Thyroid gland (tissue), 4 donors: ENCODE data around the gene ZNF462. TPM values are rescaled to one million over a fixed set of nuclear protein-coding genes. Genes with fewer than 3 reads are reported as not detected.

Experiments
- DNase-seq, 2 donors: peaks; one replicate each; pipeline ENCODE4 v3.0.0-alpha.2; 2019
- H3K27ac ChIP-seq, 3 donors: fragments of 200-600 bp; sonication (generic); 1 replicate in 2 of 3; 2 replicates in 1 of 3; pipeline ENCODE4 v1.5.1; 2016 to 2019; ENCODE audit warnings: mild to moderate bottlenecking in 1 of 3, moderate library complexity in 1 of 3
- H3K27me3 ChIP-seq: fragments of 200-600 bp; sonication (generic); one replicate; pipeline ENCODE4 v1.5.1; 2019
- H3K36me3 ChIP-seq, 2 donors: fragments of 200-600 bp; sonication (generic); one replicate each; pipeline ENCODE4 v1.5.1; 2016 to 2019
- H3K4me1 ChIP-seq, 2 donors: fragments of 200-600 bp; sonication (generic); one replicate each; pipeline ENCODE4 v1.5.1; 2017 to 2019
- H3K4me3 ChIP-seq, 3 donors: fragments of 200-600 bp; sonication (generic); replicated peaks in 1 of 3; 1 replicate in 2 of 3; 2 replicates in 1 of 3; pipeline ENCODE4 v1.5.1; 2016; ENCODE audit warnings: mild to moderate bottlenecking in 1 of 3
- H3K9me3 ChIP-seq: fragments of 200-600 bp; sonication (generic); one replicate; pipeline ENCODE4 v1.5.1; 2017
- POLR2A ChIP-seq, 2 donors: fragments of 450-650 bp; IDR thresholded peaks; one replicate each; pipeline ENCODE4 v1.6.1; 2017; ENCODE audit warnings: antibody characterized with exemption in 2 of 2, mild to moderate bottlenecking in 2 of 2, moderate library complexity in 1 of 2
- WGBS, 2 donors: methylation state at CpG; one replicate each; pipeline ENCODE4 v1.1.5; 2017; 5-methylcytosine and 5-hydroxymethylcytosine counted together
- intact Hi-C: fragments of 100-400 bp; cut with DNase I; formaldehyde crosslinking; loops from one replicate; pipeline ENCODE4 v1.15.1; 2023
- total RNA-seq, 4 donors: library from RNA; depleted of rRNA; stranded (reverse); fragments of >200 nt; gene quantifications; one replicate each; pipeline ENCODE4 v1.2.3, GENCODE V29; 2016
- TF ChIP-seq, protein P1 (sequence below), 6 experiments: fragments of 200-600 bp in 3 of 6; fragments of 450-650 bp in 3 of 6; sonication (generic) in 3 of 6; IDR thresholded peaks; one replicate each; pipeline ENCODE4 v1.5.1; 2016 to 2019; ENCODE audit warnings: antibody characterized with exemption in 6 of 6, mild to moderate bottlenecking in 2 of 6, inconsistent platforms in 1 of 6, moderate library complexity in 1 of 6

The ZNF462 gene
- total RNA-seq, 4 donors from 2014 or later, result 33.3 to 60.4 (median 46.3) TPM

DNA sequence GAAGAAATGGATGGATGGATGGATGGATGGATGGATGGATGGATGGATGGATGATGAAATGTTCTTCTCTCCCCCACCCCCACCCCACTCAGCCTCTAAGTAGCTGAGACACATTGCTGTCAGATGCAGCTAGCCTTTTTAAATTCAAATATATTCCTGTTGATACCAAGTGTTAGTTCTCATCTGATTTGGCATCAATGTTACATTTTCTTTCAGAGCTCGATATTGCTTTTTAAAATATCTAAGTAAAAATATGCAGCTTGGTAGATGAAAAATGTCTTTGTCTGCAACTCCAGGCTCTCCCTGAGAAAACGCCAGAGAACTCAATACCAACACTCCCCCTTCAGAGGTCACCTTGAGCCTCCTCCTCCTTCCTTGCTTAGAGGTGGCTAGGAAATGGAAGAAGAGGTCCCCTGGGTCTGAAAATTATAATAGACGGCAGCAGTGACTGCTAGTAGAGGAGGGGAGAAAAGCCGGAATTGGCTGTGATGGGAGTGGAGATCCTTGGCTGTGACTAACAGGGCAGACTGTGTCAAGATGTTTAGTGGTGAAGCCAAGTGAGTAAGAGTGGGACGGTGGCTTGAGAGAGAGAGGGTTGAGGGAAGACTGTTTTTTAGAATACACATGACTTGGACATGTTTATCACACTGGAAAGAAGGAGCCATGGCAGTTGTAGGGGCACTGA, 156.0 kb downstream of the ZNF462 start:
- Histone ChIP-seq H3K9me3 (no peaks in the 10 kb centered on the region), H3K4me1 (peaks cover 16 to 17% of the 10 kb centered on the region in 2 donors), H3K27ac (peak overlapping the region; percentile 62 to 81 (median 64)), H3K27me3 (no peaks in the 10 kb centered on the region), H3K4me3 (no peak overlapping the region), H3K36me3 (no peaks in the 10 kb centered on the region)
- 51 to 56% methylated on average over 5 of the region's 5 CpGs for WGBS, 2 donors
- intact Hi-C loops, result no loop called here
- peak in 1 of 2 donors; percentile 9 for DNase-seq
- no peak for TF ChIP-seq POLR2A (IDR thresholded peaks at IDR 0.05)
- TF ChIP-seq, protein P1, sequence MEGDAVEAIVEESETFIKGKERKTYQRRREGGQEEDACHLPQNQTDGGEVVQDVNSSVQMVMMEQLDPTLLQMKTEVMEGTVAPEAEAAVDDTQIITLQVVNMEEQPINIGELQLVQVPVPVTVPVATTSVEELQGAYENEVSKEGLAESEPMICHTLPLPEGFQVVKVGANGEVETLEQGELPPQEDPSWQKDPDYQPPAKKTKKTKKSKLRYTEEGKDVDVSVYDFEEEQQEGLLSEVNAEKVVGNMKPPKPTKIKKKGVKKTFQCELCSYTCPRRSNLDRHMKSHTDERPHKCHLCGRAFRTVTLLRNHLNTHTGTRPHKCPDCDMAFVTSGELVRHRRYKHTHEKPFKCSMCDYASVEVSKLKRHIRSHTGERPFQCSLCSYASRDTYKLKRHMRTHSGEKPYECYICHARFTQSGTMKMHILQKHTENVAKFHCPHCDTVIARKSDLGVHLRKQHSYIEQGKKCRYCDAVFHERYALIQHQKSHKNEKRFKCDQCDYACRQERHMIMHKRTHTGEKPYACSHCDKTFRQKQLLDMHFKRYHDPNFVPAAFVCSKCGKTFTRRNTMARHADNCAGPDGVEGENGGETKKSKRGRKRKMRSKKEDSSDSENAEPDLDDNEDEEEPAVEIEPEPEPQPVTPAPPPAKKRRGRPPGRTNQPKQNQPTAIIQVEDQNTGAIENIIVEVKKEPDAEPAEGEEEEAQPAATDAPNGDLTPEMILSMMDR (IDR thresholded peaks at IDR 0.05), result no peak

GRCh38 chr9:107020040-107020530, 157.1 kb downstream of the ZNF462 start:
- DNase-seq, result peak; percentile 76 to 80

DNA sequence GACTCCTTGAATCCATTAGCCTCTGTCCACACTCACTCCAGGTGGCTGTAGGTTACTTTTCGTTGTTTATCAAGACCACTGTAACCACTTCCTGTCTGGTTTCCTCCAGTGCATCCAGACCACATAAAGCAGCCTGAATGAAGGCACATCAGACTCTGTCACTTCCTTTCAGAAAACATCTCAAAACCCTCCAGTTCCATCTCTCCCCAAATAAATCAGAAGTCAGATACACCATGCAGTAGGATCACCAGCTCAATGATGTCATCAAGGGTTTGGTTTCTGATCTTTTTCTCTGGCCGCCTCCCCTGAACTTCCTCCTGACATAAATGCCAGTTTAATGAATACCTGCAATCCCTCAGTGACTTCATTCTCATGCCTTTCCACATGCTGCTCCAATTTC, 161.2 kb downstream of the ZNF462 start:
- WGBS, 2 donors, result 74 to 86% methylated on average over 2 of the region's 2 CpGs
- no peak for DNase-seq
- Histone ChIP-seq H3K4me1 (peaks cover 13% of the 10 kb centered on the region in 2 donors), H3K27ac (no peak overlapping the region), H3K36me3 (no peaks in the 10 kb centered on the region), H3K9me3 (no peaks in the 10 kb centered on the region), H3K27me3 (no peaks in the 10 kb centered on the region), H3K4me3 (no peak overlapping the region)
- intact Hi-C loops, result no loop called here
- TF ChIP-seq POLR2A (IDR thresholded peaks at IDR 0.05), result no peak
- TF ChIP-seq, protein P1 (IDR thresholded peaks at IDR 0.05), result no peak

More at GRCh38 chr9:107020040-107020530, 157.1 kb downstream of the ZNF462 start:
- Histone ChIP-seq H3K36me3 (no peaks in the 10 kb centered on the region), H3K4me1 (peaks cover 16 to 17% of the 10 kb centered on the region in 2 donors), H3K9me3 (no peaks in the 10 kb centered on the region), H3K4me3 (no peak overlapping the region), H3K27ac (peak overlapping the region; percentile 75 to 82 (median 81)), H3K27me3 (no peaks in the 10 kb centered on the region)
- intact Hi-C loops, result no loop called here
- TF ChIP-seq POLR2A (IDR thresholded peaks at IDR 0.05), result no peak
- TF ChIP-seq, protein P1 (IDR thresholded peaks at IDR 0.05), result no peak
- WGBS, 2 donors, result 9 to 29% methylated on average over 2 of the region's 2 CpGs

DNA sequence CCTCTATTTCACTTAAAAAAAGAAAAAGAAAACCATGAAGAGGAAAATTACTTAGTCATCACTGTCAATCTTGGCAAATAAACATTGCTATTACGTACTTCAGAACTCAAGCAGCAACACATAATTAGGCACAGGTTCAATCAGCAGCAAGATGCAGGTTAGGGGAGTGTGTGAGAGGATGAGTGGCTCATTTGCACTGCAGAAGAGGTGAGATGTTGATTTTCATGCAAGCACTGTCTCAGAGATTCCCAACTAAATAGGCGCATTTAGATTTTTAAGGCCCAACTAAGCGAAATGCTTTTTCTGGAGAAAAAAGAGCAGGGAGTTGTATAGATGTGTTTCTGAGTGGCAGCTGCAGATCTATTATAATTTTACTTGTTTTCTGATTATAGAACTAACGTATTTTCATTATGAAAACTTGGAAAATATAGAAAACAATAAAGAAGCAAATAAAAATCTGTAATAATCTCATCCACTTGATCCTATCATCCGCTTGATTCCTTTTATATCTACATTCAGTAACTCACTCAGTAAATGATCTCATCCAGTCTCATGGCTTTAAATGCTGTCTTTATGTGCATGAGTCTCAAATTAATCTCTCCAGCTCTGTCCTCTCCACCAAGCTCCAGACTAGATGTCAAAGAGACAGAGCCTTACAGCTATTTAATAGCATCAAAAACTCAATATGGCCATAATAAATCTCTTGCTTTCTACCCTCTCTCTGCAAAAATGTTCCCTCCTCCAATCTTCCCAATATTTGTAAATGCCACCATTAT, 162.5 kb downstream of the ZNF462 start:
- Histone ChIP-seq H3K27ac (no peak overlapping the region), H3K36me3 (no peaks in the 10 kb centered on the region), H3K27me3 (no peaks in the 10 kb centered on the region), H3K9me3 (no peaks in the 10 kb centered on the region), H3K4me3 (no peak overlapping the region), H3K4me1 (peaks cover under 1 to 5% of the 10 kb centered on the region in 2 donors)
- no peak for DNase-seq
- intact Hi-C loops, result no loop called here
- TF ChIP-seq, protein P1 (IDR thresholded peaks at IDR 0.05), result no peak
- TF ChIP-seq POLR2A (IDR thresholded peaks at IDR 0.05), result no peak
- 94 to 97% methylated on average over 5 of the region's 5 CpGs for WGBS, 2 donors

- Histone ChIP-seq H3K27ac (no peak overlapping the region), H3K4me3 (no peak overlapping the region), H3K9me3 (no peaks in the 10 kb centered on the region), H3K36me3 (no peaks in the 10 kb centered on the region), H3K4me1 (no peaks in the 10 kb centered on the region), H3K27me3 (no peaks in the 10 kb centered on the region)
- no peak for DNase-seq
- TF ChIP-seq POLR2A (IDR thresholded peaks at IDR 0.05), result no peak
- TF ChIP-seq, protein P1 (IDR thresholded peaks at IDR 0.05), result no peak
- intact Hi-C loops, result no loop called here
- WGBS, 2 donors, result 84 to 85% methylated on average over 3 of the region's 3 CpGs
Observed at GRCh38 chr9:107029146-107029545, 166.2 kb downstream of the ZNF462 start.
